IMR-90 (cell line): ENCODE data around the gene DTNA. TPM values are rescaled to one million over a fixed set of nuclear protein-coding genes. Genes with fewer than 3 reads are reported as not detected.

Experiments used
- ATAC-seq: fragments of 200-7000 bp; cut with Tn5 transposase; 2 replicates; pipeline ENCODE4 v1.9.1; 2020; ENCODE audit warnings: low read depth, mild to moderate bottlenecking, moderate library complexity
- BruUV-seq: library from RNA; stranded (reverse); fragments of 400-500 nt; replicated peaks from 2 replicates; lab custom pipeline; 2021; lab: Mats Ljungman, UMichigan
- CTCF ChIA-PET: fragments of 300-600 bp; formaldehyde crosslinking; extraction: SDS; loops from one replicate; lab custom pipeline; 2021; ENCODE audit warnings: antibody characterized with exemption; lab: Yijun Ruan, JAX
- POLR2A ChIA-PET: fragments of 300-600 bp; sonication (Branson Sonifier 250); formaldehyde crosslinking; loops from one replicate; lab custom pipeline; 2022; ENCODE audit warnings: antibody characterized with exemption; ENCODE audit not compliant: unreplicated experiment; lab: Charles Lee
- DNase-seq: peaks from one replicate; pipeline ENCODE4 v3.0.0; 2013
- H2AFZ ChIP-seq: replicated peaks from 2 replicates; pipeline ENCODE3; 2013; ENCODE audit warnings: low read length, mild to moderate bottlenecking; ENCODE audit not compliant: poor library complexity
- H2AK5ac ChIP-seq: 2 replicates; pipeline ENCODE4 v1.6.1; 2013; ENCODE audit warnings: low read depth, low read length, inconsistent platforms
- H2AK9ac ChIP-seq: replicated peaks from 2 replicates; pipeline ENCODE3; 2013; ENCODE audit warnings: mild to moderate bottlenecking, low read depth, low read length, moderate library complexity; ENCODE audit not compliant: poor library complexity
- H2BK120ac ChIP-seq: 2 replicates; pipeline ENCODE4 v1.6.1; 2013; ENCODE audit warnings: low read depth, low read length, inconsistent platforms
- H2BK15ac ChIP-seq: 3 replicates; pipeline ENCODE4 v1.6.1; 2013; ENCODE audit warnings: low read depth, low read length, inconsistent platforms
- H2BK20ac ChIP-seq: 2 replicates; pipeline ENCODE4 v1.6.1; 2013; ENCODE audit warnings: low read depth, mild to moderate bottlenecking, inconsistent platforms, low read length, moderate library complexity
- H2BK5ac ChIP-seq: 2 replicates; pipeline ENCODE4 v1.6.1; 2013; ENCODE audit warnings: mild to moderate bottlenecking, low read depth, low read length, inconsistent platforms; ENCODE audit not compliant: poor library complexity, severe bottlenecking
- H3K14ac ChIP-seq: replicated peaks from 2 replicates; pipeline ENCODE4 v1.6.1; 2013; ENCODE audit warnings: low read depth, low read length, inconsistent platforms
- H3K18ac ChIP-seq: 2 replicates; pipeline ENCODE4 v1.6.1; 2013; ENCODE audit warnings: low read depth, low read length, control low read depth
- H3K23ac ChIP-seq: 2 replicates; pipeline ENCODE4 v1.6.1; 2013; ENCODE audit warnings: low read depth, low read length, inconsistent platforms
- H3K27ac ChIP-seq: 2 replicates; pipeline ENCODE4 v1.5.1; 2013; ENCODE audit warnings: mild to moderate bottlenecking, control low read depth, low read length; ENCODE audit not compliant: insufficient read depth
- H3K27me3 ChIP-seq: 2 replicates; pipeline ENCODE4 v1.6.1; 2013; ENCODE audit warnings: low read length; ENCODE audit not compliant: control insufficient read depth, insufficient read depth
- H3K36me3 ChIP-seq: 2 replicates; pipeline ENCODE4 v1.6.1; 2013; ENCODE audit warnings: low read length, mixed read lengths; ENCODE audit not compliant: control insufficient read depth, insufficient read depth
- H3K4ac ChIP-seq: 2 replicates; pipeline ENCODE4 v1.6.1; 2013; ENCODE audit warnings: low read depth, low read length, inconsistent platforms
- H3K4me1 ChIP-seq: 2 replicates; pipeline ENCODE4 v1.6.1; 2013; ENCODE audit warnings: low read length, mixed read lengths; ENCODE audit not compliant: control insufficient read depth, insufficient read depth
- H3K4me2 ChIP-seq: 2 replicates; pipeline ENCODE4 v1.6.1; 2013; ENCODE audit warnings: low read depth, mild to moderate bottlenecking, control low read depth, low read length, moderate library complexity
- H3K4me3 ChIP-seq: 2 replicates; pipeline ENCODE4 v1.5.1; 2013; ENCODE audit warnings: low read depth, mild to moderate bottlenecking, control low read depth, low read length, moderate library complexity; ENCODE audit not compliant: insufficient read depth
- H3K56ac ChIP-seq: 2 replicates; pipeline ENCODE4 v1.6.1; 2013; ENCODE audit warnings: low read length, inconsistent platforms; ENCODE audit not compliant: insufficient read depth; ENCODE audit errors: extremely low read depth
- H3K79me1 ChIP-seq, 2 experiments: 2 replicates each; pipeline ENCODE4 v1.6.1; 2013; ENCODE audit warnings: low read length in 2 of 2, inconsistent platforms in 1 of 2, low read depth in 1 of 2
- H3K9ac ChIP-seq: 2 replicates; pipeline ENCODE4 v1.6.1; 2013; ENCODE audit warnings: low read depth, low read length, control low read depth
- H3K9me1 ChIP-seq: 2 replicates; pipeline ENCODE4 v1.6.1; 2013; ENCODE audit warnings: low read length, inconsistent platforms; ENCODE audit not compliant: insufficient read depth
- H3K9me3 ChIP-seq: 2 replicates; pipeline ENCODE4 v1.6.1; 2013; ENCODE audit warnings: low read length; ENCODE audit not compliant: control insufficient read depth, insufficient read depth
- H4K20me1 ChIP-seq: 2 replicates; pipeline ENCODE4 v1.6.1; 2013; ENCODE audit warnings: low read length, inconsistent platforms; ENCODE audit not compliant: insufficient read depth
- H4K5ac ChIP-seq: 2 replicates; pipeline ENCODE4 v1.6.1; 2013; ENCODE audit warnings: mild to moderate bottlenecking, low read depth, low read length, control low read depth
- H4K8ac ChIP-seq, 2 experiments: 2 replicates each; pipeline ENCODE4 v1.6.1; 2013; ENCODE audit warnings: low read depth in 2 of 2, low read length in 2 of 2, control low read depth in 1 of 2, inconsistent platforms in 1 of 2
- H4K91ac ChIP-seq: 2 replicates; pipeline ENCODE4 v1.6.1; 2013; ENCODE audit warnings: low read depth, low read length, inconsistent platforms; ENCODE audit not compliant: insufficient read depth
- BHLHE40 ChIP-seq: fragments of 150-350 bp; IDR thresholded peaks from 2 replicates; pipeline ENCODE4 v1.6.1; 2016; ENCODE audit warnings: mild to moderate bottlenecking, low read depth, low read length
- CEBPB ChIP-seq: IDR thresholded peaks from 2 replicates; pipeline ENCODE4 v1.6.1; 2012; ENCODE audit warnings: low read depth, low read length, improper control_type of control experiment
- CHD1 ChIP-seq: IDR thresholded peaks from 2 replicates; pipeline ENCODE4 v1.6.1; 2012; ENCODE audit warnings: low read depth, low read length, improper control_type of control experiment
- ELK1 ChIP-seq: fragments of 150-350 bp; IDR thresholded peaks from 2 replicates; pipeline ENCODE4 v1.6.1; 2016; ENCODE audit warnings: low read depth, mild to moderate bottlenecking, low read length, moderate library complexity, borderline replicate concordance
- FOS ChIP-seq: fragments of 150-350 bp; IDR thresholded peaks from 2 replicates; pipeline ENCODE4 v1.6.1; 2016; ENCODE audit warnings: low read depth, low read length
- MAFK ChIP-seq: IDR thresholded peaks from 2 replicates; pipeline ENCODE4 v1.6.1; 2012; ENCODE audit warnings: low read depth, low read length, improper control_type of control experiment
- RCOR1 ChIP-seq: IDR thresholded peaks from 2 replicates; pipeline ENCODE4 v1.6.1; 2012; ENCODE audit warnings: mild to moderate bottlenecking, low read length, improper control_type of control experiment; ENCODE audit not compliant: insufficient replicate concordance
- USF2 ChIP-seq: fragments of 150-350 bp; IDR thresholded peaks from 2 replicates; pipeline ENCODE4 v1.6.1; 2017; ENCODE audit warnings: mild to moderate bottlenecking, antibody characterized with exemption, low read length, low read depth
- WGBS, 2 experiments: methylation state at CpG; one replicate each; pipeline versions ENCODE4 v1.1.5 to v1.1.7; 2013; ENCODE audit warnings: missing lambda C conversion rate in 2 of 2; ENCODE audit not compliant: insufficient read length in 1 of 2; ENCODE audit errors: extremely low coverage in 2 of 2; 5-methylcytosine and 5-hydroxymethylcytosine counted together
- dilution Hi-C: fragments of 300-500 bp; cut with HindIII; formaldehyde crosslinking; loops from one replicate; pipeline ENCODE4 v1.14.3; 2018; ENCODE audit warnings: low sequenced_read_pairs; ENCODE audit not compliant: unreplicated experiment
- in situ Hi-C: fragments of 300-500 bp; cut with MboI; formaldehyde crosslinking; loops from 3 replicates; pipeline ENCODE4 v1.14.3; 2019; ENCODE audit warnings: low sequenced_read_pairs, inconsistent platforms, mixed read lengths
- intact Hi-C: fragments of 100-400 bp; cut with micrococcal nuclease; formaldehyde crosslinking; loops from 2 replicates; pipeline ENCODE4 v1.10.0; 2022
- polyA plus RNA-seq, 3 experiments: library from polyadenylated mRNA; depleted of rRNA; stranded (reverse); fragments of >200 nt; gene quantifications; 2 replicates each; pipeline ENCODE4 v1.2.3, GENCODE V29; 2012; ENCODE audit warnings: low replicate concordance in 1 of 3
- total RNA-seq: library from RNA; depleted of rRNA; stranded (reverse); fragments of >200 nt; gene quantifications from 2 replicates; pipeline ENCODE4 v1.2.3, GENCODE V29; 2012

DTNA gene
- total and polyA plus RNA-seq, 2 of the 4 experiments (the other 2 are of a cell fraction): 9.5 to 10.8 TPM

GRCh38 chr18:34696671-34697070, 13.4 kb upstream of the DTNA start:
- no TSS peak for BruUV-seq
- Histone ChIP-seq H2AK9ac (no peak overlapping the region), H2BK15ac (no peak overlapping the region), H3K4me1 (peaks cover 2% of the 10 kb centered on the region; the same call in 1 of the 2 replicates), H3K27me3 (no peaks in the 10 kb centered on the region), H2AFZ (no peak overlapping the region), H3K4ac (no peak overlapping the region), H3K9me1 (no peaks in the 10 kb centered on the region), H2AK5ac (no peak overlapping the region), H2BK120ac (no peak overlapping the region), H3K23ac (no peak overlapping the region), H4K20me1 (no peaks in the 10 kb centered on the region), H3K18ac (no peak overlapping the region), H2BK20ac (no peak overlapping the region), H3K4me2 (no peak overlapping the region), H4K5ac (no peak overlapping the region), H3K14ac (no peak overlapping the region), H3K27ac (no peak overlapping the region), H3K56ac (no peak overlapping the region), H3K4me3 (no peak overlapping the region), H4K91ac (no peak overlapping the region), H4K8ac (no peak overlapping the region), H2BK5ac (no peak overlapping the region), H3K36me3 (no peaks in the 10 kb centered on the region), H3K9ac (no peak overlapping the region), H3K79me1 (no peaks in the 10 kb centered on the region), H3K9me3 (no peaks in the 10 kb centered on the region)
- DNase-seq (no peak), ATAC-seq (no peak)
- ChIA-PET POLR2A (no interaction called here), CTCF (interaction anchor here (1.5 kb wide), 1 partner anchor 14 kb away, joined by 3 read pairs; no protein-coding TSS in a partner anchor)
- no CpG with 5 or more reads among the region's 2 CpGs for WGBS, 2 experiments
- in situ Hi-C loops: no loop called here
- intact Hi-C loops: no loop called here
- dilution Hi-C loops: no loop called here
- TF ChIP-seq CHD1 (no peak), BHLHE40 (no peak), MAFK (no peak), FOS (no peak), CEBPB (no peak), USF2 (no peak), ELK1 (no peak), RCOR1 (no peak)
